MM.1S (cell line): ENCODE results near the gene SERPINE2.

Source experiments
- CTCF ChIP-seq: fragments of 300-600 bp; sonication (generic); IDR thresholded peaks from 2 replicates; pipeline ENCODE4 v1.5.1; 2016; ENCODE audit warnings: antibody characterized with exemption, low read length, mixed read lengths
- EZH2 ChIP-seq: fragments of 300-600 bp; sonication (generic); optimal IDR thresholded peaks from 2 replicates; pipeline ENCODE3; 2017; ENCODE audit warnings: low read depth, mild to moderate bottlenecking, antibody characterized with exemption, low read length, mixed read lengths
- EZH2phosphoT487 ChIP-seq: fragments of 300-600 bp; sonication (generic); IDR thresholded peaks from 2 replicates; pipeline ENCODE4 v1.6.1; 2018; ENCODE audit warnings: antibody characterized with exemption, low read length

DNA sequence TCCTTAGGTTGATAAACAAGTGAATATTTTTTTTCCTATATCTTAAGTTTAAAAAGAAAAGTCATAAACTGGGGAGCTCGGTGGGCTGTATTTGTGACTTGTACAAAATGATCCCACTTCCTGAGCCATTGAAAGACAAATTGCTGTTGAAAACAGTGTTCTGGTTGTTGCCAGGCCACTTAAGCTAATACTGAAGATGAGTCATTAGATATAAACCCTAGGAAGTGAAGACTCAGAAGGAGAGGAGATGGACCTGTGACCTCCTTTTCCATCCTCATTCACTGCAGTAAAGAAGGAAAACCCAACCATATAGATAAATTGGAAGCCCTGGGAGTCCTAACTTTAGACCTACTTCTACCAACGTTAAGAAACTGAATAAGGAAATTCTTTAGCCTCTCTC is 46.2 kb upstream of the SERPINE2 start:
- no peak for TF ChIP-seq CTCF
- no peak for TF ChIP-seq EZH2
- TF ChIP-seq EZH2phosphoT487: no peak
